Epithelial cell of prostate (primary cell): ENCODE results near the gene FALEC.
"Not testable (repeated sequence)": the region's sequence is repeated elsewhere in the genome, so short reads cannot be mapped to it uniquely, and the experiment has no call there.

Experiments
- DNase-seq: peaks from one replicate; pipeline ENCODE4 v3.0.0-alpha.2; 2011; ENCODE audit warnings: low read depth, low spot score
- H3K27ac ChIP-seq: fragments of 450-650 bp; 2 replicates; pipeline ENCODE4 v1.5.1; 2017; ENCODE audit warnings: mild to moderate bottlenecking

The FALEC gene

GRCh38 chr1:150567717-150568593 lies 52.4 kb downstream of the FALEC start:
- DNase-seq: peak; percentile 87
- H3K27ac ChIP-seq: peak overlapping the region; percentile 100

GRCh38 chr1:150568594-150568966 lies 53.0 kb downstream of the FALEC start:
- peak overlapping the region; percentile 100 for H3K27ac ChIP-seq
- no peak for DNase-seq

- no peak for DNase-seq
- H3K27ac ChIP-seq: peak overlapping the region; percentile 100
These were observed 57.5 kb downstream of the FALEC start for GRCh38 chr1:150572918-150573647.

GRCh38 chr1:150573648-150574071 lies 58.1 kb downstream of the FALEC start:
- H3K27ac ChIP-seq: peak overlapping the region; percentile 100
- not testable (repeated sequence) for DNase-seq

- H3K27ac ChIP-seq: peak overlapping the region; percentile 100
- no peak for DNase-seq
These were observed 58.9 kb downstream of the FALEC start for GRCh38 chr1:150574260-150575071.

GRCh38 chr1:150575072-150575489 lies 59.5 kb downstream of the FALEC start:
- no peak for DNase-seq
- H3K27ac ChIP-seq: peak overlapping the region; percentile 100

GRCh38 chr1:150575518-150576366 lies 60.2 kb downstream of the FALEC start:
- H3K27ac ChIP-seq: peak overlapping the region; percentile 100
- DNase-seq: no peak

GRCh38 chr1:150576367-150576711 lies 60.8 kb downstream of the FALEC start:
- H3K27ac ChIP-seq: peak overlapping the region; percentile 100
- no peak for DNase-seq

GRCh38 chr1:150576794-150577556 lies 61.4 kb downstream of the FALEC start:
- peak overlapping the region; percentile 100 for H3K27ac ChIP-seq
- DNase-seq: no peak

- DNase-seq: no peak
- H3K27ac ChIP-seq: peak overlapping the region; percentile 100
These were observed 62.2 kb downstream of the FALEC start for GRCh38 chr1:150577557-150578271.

GRCh38 chr1:150578272-150579109 lies 62.9 kb downstream of the FALEC start:
- peak overlapping the region; percentile 100 for H3K27ac ChIP-seq
- DNase-seq: no peak

- DNase-seq: peak; percentile 79
These were observed 63.8 kb downstream of the FALEC start, which contains the start of gene MCL1 for GRCh38 chr1:150579110-150579944. Gene MCL1 (minus strand): TSS chr1:150579610. CDS start chr1:150579530, 80 bp downstream.

GRCh38 chr1:150579945-150580642 lies 64.5 kb downstream of the FALEC start:
- H3K27ac ChIP-seq: peak overlapping the region; percentile 100
- DNase-seq: no peak

More at GRCh38 chr1:150579110-150579944, 63.8 kb downstream of the FALEC start, which contains the start of gene MCL1:
- peak within 1 kb of the TSS; percentile 100 for H3K27ac ChIP-seq

- peak overlapping the region; percentile 100 for H3K27ac ChIP-seq
- not testable (repeated sequence) for DNase-seq
These were observed 65.4 kb downstream of the FALEC start for GRCh38 chr1:150580966-150581365.

- H3K27ac ChIP-seq: peak overlapping the region; percentile 100
- not testable (repeated sequence) for DNase-seq
These were observed 65.9 kb downstream of the FALEC start for GRCh38 chr1:150581437-150581836.

- H3K27ac ChIP-seq, DNase-seq: not testable (repeated sequence)
These were observed 66.4 kb downstream of the FALEC start for GRCh38 chr1:150581962-150582361.
